OCI-LY7 (cell line): ENCODE data around the gene RNF130. TPM values are rescaled to one million over a fixed set of nuclear protein-coding genes. Genes with fewer than 3 reads are reported as not detected.

Experiments used
- BruUV-seq: library from RNA; stranded (reverse); fragments of 400-500 nt; replicated peaks from 2 replicates; lab custom pipeline; 2021; lab: Mats Ljungman, UMichigan
- CTCF ChIA-PET: fragments of 300-600 bp; sonication (Branson Sonifier 250); formaldehyde crosslinking; loops from one replicate; lab custom pipeline; 2022; ENCODE audit warnings: antibody characterized with exemption; ENCODE audit not compliant: unreplicated experiment; lab: Charles Lee
- POLR2A ChIA-PET: fragments of 300-600 bp; sonication (Branson Sonifier 250); formaldehyde crosslinking; loops from one replicate; lab custom pipeline; 2022; ENCODE audit warnings: antibody characterized with exemption; lab: Charles Lee
- DNase-seq: peaks from one replicate; pipeline ENCODE4 v3.0.0-alpha.2; 2015; ENCODE audit warnings: low spot score
- H2AFZ ChIP-seq: fragments of 200-600 bp; sonication (generic), shearing (Covaris generic); 2 replicates; pipeline ENCODE4 v1.6.1; 2014; ENCODE audit warnings: mild to moderate bottlenecking, antibody characterized with exemption, low read length, moderate library complexity
- H3K27ac ChIP-seq: fragments of 200-600 bp; sonication (generic); 2 replicates; pipeline ENCODE4 v1.5.1; 2014; ENCODE audit warnings: mixed run types, low read depth, mild to moderate bottlenecking, moderate library complexity, low read length, inconsistent platforms; ENCODE audit not compliant: poor library complexity, severe bottlenecking
- H3K36me3 ChIP-seq: fragments of 200-600 bp; sonication (generic); 2 replicates; pipeline ENCODE4 v1.6.1; 2014; ENCODE audit warnings: mild to moderate bottlenecking, antibody characterized with exemption, low read length, moderate library complexity, mixed read lengths; ENCODE audit not compliant: insufficient read depth
- H3K4me1 ChIP-seq: fragments of 200-600 bp; sonication (generic); 2 replicates; pipeline ENCODE4 v1.5.1; 2014; ENCODE audit warnings: mild to moderate bottlenecking, low read length; ENCODE audit not compliant: insufficient read depth, poor library complexity, severe bottlenecking
- H3K4me2 ChIP-seq: fragments of 200-600 bp; sonication (generic); 2 replicates; pipeline ENCODE4 v1.6.1; 2014; ENCODE audit warnings: mild to moderate bottlenecking, low read length
- H3K4me3 ChIP-seq: fragments of 200-600 bp; sonication (generic); 2 replicates; pipeline ENCODE4 v1.5.1; 2014; ENCODE audit warnings: mild to moderate bottlenecking, low read depth, low read length; ENCODE audit not compliant: poor library complexity, severe bottlenecking
- H3K79me2 ChIP-seq: fragments of 200-600 bp; sonication (generic); 2 replicates; pipeline ENCODE4 v1.6.1; 2016; ENCODE audit warnings: low read depth, mild to moderate bottlenecking, low read length, moderate library complexity, mixed read lengths; ENCODE audit not compliant: insufficient read depth
- H3K9me2 ChIP-seq: fragments of 200-600 bp; sonication (generic); 2 replicates; pipeline ENCODE4 v1.6.1; 2016; ENCODE audit warnings: mild to moderate bottlenecking, low read length, mixed read lengths; ENCODE audit not compliant: insufficient read depth
- H3K9me3 ChIP-seq: fragments of 200-600 bp; sonication (generic); 2 replicates; pipeline ENCODE4 v1.6.1; 2014; ENCODE audit warnings: mild to moderate bottlenecking, mixed run types, low read length, mixed read lengths
- H4K20me1 ChIP-seq: fragments of 200-600 bp; sonication (generic); 2 replicates; pipeline ENCODE4 v1.6.1; 2014; ENCODE audit warnings: mild to moderate bottlenecking, antibody characterized with exemption, low read length, moderate library complexity, mixed read lengths; ENCODE audit not compliant: insufficient read depth
- EZH2phosphoT487 ChIP-seq: fragments of 200-600 bp; sonication (generic); IDR thresholded peaks from 2 replicates; pipeline ENCODE4 v1.6.1; 2018; ENCODE audit warnings: low read depth, borderline replicate concordance, mild to moderate bottlenecking, mixed run types, antibody characterized with exemption, low read length, moderate library complexity, mixed read lengths
- intact Hi-C: fragments of 100-400 bp; cut with micrococcal nuclease; formaldehyde crosslinking; loops from one replicate; pipeline ENCODE4 v1.10.0; 2022; ENCODE audit not compliant: unreplicated experiment
- total RNA-seq, 2 experiments: library from RNA; depleted of rRNA in 1 of 2; stranded (reverse); fragments of >200 nt in 1 of 2; shearing (Covaris generic) in 1 of 2; gene quantifications; 2 replicates each; pipeline ENCODE4 v1.2.3, GENCODE V29; 2014 to 2022
- TF ChIP-seq, protein P1 (sequence below): fragments of 200-600 bp; sonication (generic); conservative IDR thresholded peaks from 2 replicates; pipeline ENCODE4 v1.5.1; 2014; ENCODE audit warnings: mild to moderate bottlenecking, antibody characterized with exemption, low read length, moderate library complexity, mixed read lengths

Gene RNF130
- total RNA-seq, 2 experiments from 2014 or later, result 0.16 TPM; not detected in 1

DNA sequence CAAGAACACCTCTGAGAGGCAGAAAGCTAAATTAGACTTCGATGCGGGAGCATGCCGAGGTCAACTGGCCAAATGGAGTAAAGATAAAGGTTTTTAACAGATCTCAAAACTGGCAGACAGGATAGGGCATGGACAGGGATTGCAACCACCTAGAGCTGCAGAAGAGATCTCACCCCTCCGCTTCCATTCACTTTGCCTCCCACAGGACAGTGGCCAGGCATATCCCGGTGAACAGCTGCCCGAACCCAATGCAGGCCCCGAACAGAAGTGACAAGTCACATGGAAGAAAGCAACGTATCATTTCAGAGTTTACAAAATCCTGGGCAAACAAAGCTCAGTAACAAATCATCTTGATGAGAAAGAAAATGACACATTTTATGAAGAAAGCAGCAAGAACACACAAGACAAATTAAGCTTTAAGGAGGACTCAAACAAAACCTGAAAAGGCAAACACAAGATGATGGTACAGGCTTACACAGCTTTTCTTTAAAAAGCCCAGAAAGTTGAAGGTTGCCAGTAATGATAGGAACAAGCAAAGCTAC, 18.4 kb downstream of the RNF130 start:
- H3K36me3 ChIP-seq, result no peaks in the 10 kb centered on the region
- no peaks in the 10 kb centered on the region for H3K9me2 ChIP-seq
- POLR2A ChIA-PET, result no interaction called here
- H3K79me2 ChIP-seq, result no peaks in the 10 kb centered on the region
- TF ChIP-seq, protein P1, sequence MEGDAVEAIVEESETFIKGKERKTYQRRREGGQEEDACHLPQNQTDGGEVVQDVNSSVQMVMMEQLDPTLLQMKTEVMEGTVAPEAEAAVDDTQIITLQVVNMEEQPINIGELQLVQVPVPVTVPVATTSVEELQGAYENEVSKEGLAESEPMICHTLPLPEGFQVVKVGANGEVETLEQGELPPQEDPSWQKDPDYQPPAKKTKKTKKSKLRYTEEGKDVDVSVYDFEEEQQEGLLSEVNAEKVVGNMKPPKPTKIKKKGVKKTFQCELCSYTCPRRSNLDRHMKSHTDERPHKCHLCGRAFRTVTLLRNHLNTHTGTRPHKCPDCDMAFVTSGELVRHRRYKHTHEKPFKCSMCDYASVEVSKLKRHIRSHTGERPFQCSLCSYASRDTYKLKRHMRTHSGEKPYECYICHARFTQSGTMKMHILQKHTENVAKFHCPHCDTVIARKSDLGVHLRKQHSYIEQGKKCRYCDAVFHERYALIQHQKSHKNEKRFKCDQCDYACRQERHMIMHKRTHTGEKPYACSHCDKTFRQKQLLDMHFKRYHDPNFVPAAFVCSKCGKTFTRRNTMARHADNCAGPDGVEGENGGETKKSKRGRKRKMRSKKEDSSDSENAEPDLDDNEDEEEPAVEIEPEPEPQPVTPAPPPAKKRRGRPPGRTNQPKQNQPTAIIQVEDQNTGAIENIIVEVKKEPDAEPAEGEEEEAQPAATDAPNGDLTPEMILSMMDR, result no peak
- no peak for TF ChIP-seq EZH2phosphoT487
- DNase-seq, result no peak
- H3K4me1 ChIP-seq, result no peaks in the 10 kb centered on the region
- no TSS peak for BruUV-seq
- H3K4me3 ChIP-seq, result no peak overlapping the region
- no peak overlapping the region for H2AFZ ChIP-seq
- no peaks in the 10 kb centered on the region for H3K9me3 ChIP-seq
- intact Hi-C loops, result no loop called here
- no peak overlapping the region for H3K27ac ChIP-seq
- CTCF ChIA-PET, result no interaction called here
- H4K20me1 ChIP-seq, result no peaks in the 10 kb centered on the region
- no peak overlapping the region for H3K4me2 ChIP-seq

DNA sequence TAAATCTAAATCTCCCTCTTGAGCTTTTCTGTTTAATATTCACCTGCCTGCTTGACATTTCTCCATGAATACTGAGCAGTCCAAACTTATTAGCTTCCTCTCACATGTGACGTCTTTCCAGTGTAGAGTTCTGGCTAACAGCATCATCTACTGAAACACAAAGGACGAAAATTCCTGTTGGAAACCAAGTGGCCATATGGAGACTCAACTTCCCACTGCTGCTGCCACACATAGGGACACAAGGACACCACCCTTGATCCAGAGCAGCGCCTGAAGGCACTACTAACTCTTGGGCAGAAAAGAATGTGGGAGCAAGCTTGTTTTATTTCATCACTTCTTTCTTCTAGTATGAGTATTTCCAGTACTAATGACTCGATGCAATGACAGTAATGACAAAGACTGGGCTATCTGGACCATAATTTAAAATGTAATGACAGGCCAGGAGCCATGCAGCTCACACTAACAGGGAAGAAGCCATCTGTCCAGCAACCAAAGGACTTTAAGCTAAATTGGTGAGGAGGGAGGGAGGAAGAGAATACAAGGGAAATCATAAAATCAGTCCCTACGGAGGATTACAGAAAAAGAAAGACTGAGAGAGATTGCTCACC, 19.2 kb downstream of the RNF130 start:
- Histone ChIP-seq H3K27ac (no peak overlapping the region), H3K4me3 (no peak overlapping the region), H4K20me1 (no peaks in the 10 kb centered on the region), H3K4me1 (no peaks in the 10 kb centered on the region), H2AFZ (no peak overlapping the region), H3K9me2 (no peaks in the 10 kb centered on the region), H3K4me2 (no peak overlapping the region), H3K79me2 (no peaks in the 10 kb centered on the region), H3K9me3 (no peaks in the 10 kb centered on the region), H3K36me3 (no peaks in the 10 kb centered on the region)
- TF ChIP-seq, protein P1, result no peak
- TF ChIP-seq EZH2phosphoT487, result no peak
- no peak for DNase-seq
- POLR2A ChIA-PET, result no interaction called here
- no TSS peak for BruUV-seq
- intact Hi-C loops, result no loop called here
- CTCF ChIA-PET, result no interaction called here
